Suprapubic skin (tissue), 4 donors: Measurements from ENCODE around the gene CBLC. TPM values are rescaled to one million over a fixed set of nuclear protein-coding genes. Genes with fewer than 3 reads are reported as not detected.

Experiments used
- DNase-seq, 2 donors: peaks; one replicate each; pipeline ENCODE4 v3.0.0-alpha.2; 2019; ENCODE audit warnings: low spot score in 2 of 2
- H3K27ac ChIP-seq: fragments of 200-600 bp; sonication (generic); one replicate; pipeline ENCODE4 v1.5.1; 2019
- H3K27me3 ChIP-seq: fragments of 200-600 bp; sonication (generic); one replicate; pipeline ENCODE4 v1.5.1; 2019
- H3K36me3 ChIP-seq: fragments of 200-600 bp; sonication (generic); one replicate; pipeline ENCODE4 v1.5.1; 2019
- H3K4me1 ChIP-seq: fragments of 200-600 bp; sonication (generic); one replicate; pipeline ENCODE4 v1.5.1; 2019
- H3K4me3 ChIP-seq: fragments of 200-600 bp; sonication (generic); one replicate; pipeline ENCODE4 v1.5.1; 2019; ENCODE audit warnings: mild to moderate bottlenecking
- H3K9me3 ChIP-seq: fragments of 200-600 bp; sonication (generic); one replicate; pipeline ENCODE4 v1.5.1; 2019
- CTCF ChIP-seq, 2 donors: fragments of 200-600 bp in 1 of 2; fragments of 450-650 bp in 1 of 2; sonication (generic) in 1 of 2; IDR thresholded peaks; one replicate each; pipeline ENCODE4 v1.5.1; 2016 to 2019; ENCODE audit warnings: antibody characterized with exemption in 2 of 2, mild to moderate bottlenecking in 1 of 2, moderate library complexity in 1 of 2
- EP300 ChIP-seq: sonication (generic); formaldehyde crosslinking; IDR thresholded peaks from one replicate; pipeline ENCODE4 v1.6.1; 2017; ENCODE audit warnings: antibody characterized with exemption
- POLR2A ChIP-seq, 2 donors: fragments of 450-650 bp; IDR thresholded peaks; one replicate each; pipeline ENCODE4 v1.6.1; 2017; ENCODE audit warnings: antibody characterized with exemption in 2 of 2, mild to moderate bottlenecking in 2 of 2, moderate library complexity in 2 of 2
- POLR2AphosphoS5 ChIP-seq, 3 donors: sonication (generic); formaldehyde crosslinking; IDR thresholded peaks; one replicate each; pipeline ENCODE4 v1.6.1; 2017; ENCODE audit warnings: antibody characterized with exemption in 3 of 3
- WGBS: methylation state at CpG from one replicate; pipeline ENCODE4 v1.1.5; 2018; 5-methylcytosine and 5-hydroxymethylcytosine counted together
- total RNA-seq, 4 donors: library from RNA; depleted of rRNA; stranded (reverse); fragments of >200 nt; gene quantifications; one replicate each; pipeline ENCODE4 v1.1.0, GENCODE V29; 2016

CBLC gene
- total RNA-seq, 4 donors from 2014 or later = 60.4 to 94.4 (median 65.7) TPM

- TF ChIP-seq CTCF (IDR thresholded peaks at IDR 0.05) (no peak), POLR2AphosphoS5 (IDR thresholded peaks at IDR 0.05) (no peak), POLR2A (IDR thresholded peaks at IDR 0.05) (no peak), EP300 (no peak)
- Histone ChIP-seq H3K4me1 (peaks cover 20% of the 10 kb centered on the region), H3K4me3 (no peak overlapping the region), H3K9me3 (no peaks in the 10 kb centered on the region), H3K36me3 (peaks cover 26% of the 10 kb centered on the region), H3K27ac (no peak overlapping the region), H3K27me3 (no peaks in the 10 kb centered on the region)
- DNase-seq = no peak
- 85% methylated on average over 8 of the region's 16 CpGs for WGBS
Observed at GRCh38 chr19:44813841-44814470, 36.3 kb downstream of the CBLC start.

- WGBS = 93% methylated on average over 17 of the region's 17 CpGs
- Histone ChIP-seq H3K4me1 (peaks cover 14% of the 10 kb centered on the region), H3K36me3 (peaks cover 31% of the 10 kb centered on the region), H3K4me3 (no peak overlapping the region), H3K9me3 (no peaks in the 10 kb centered on the region), H3K27me3 (no peaks in the 10 kb centered on the region), H3K27ac (no peak overlapping the region)
- DNase-seq = no peak
- TF ChIP-seq POLR2A (IDR thresholded peaks at IDR 0.05) = no peak
- TF ChIP-seq CTCF (IDR thresholded peaks at IDR 0.05) = no peak
- TF ChIP-seq EP300 = no peak
- no peak for TF ChIP-seq POLR2AphosphoS5 (IDR thresholded peaks at IDR 0.05)
Observed at GRCh38 chr19:44814517-44814916, 36.8 kb downstream of the CBLC start.

GRCh38 chr19:44816301-44816700 lies 38.6 kb downstream of the CBLC start:
- Histone ChIP-seq H3K4me3 (no peak overlapping the region), H3K9me3 (no peaks in the 10 kb centered on the region), H3K36me3 (peaks cover 31% of the 10 kb centered on the region), H3K27me3 (no peaks in the 10 kb centered on the region), H3K27ac (no peak overlapping the region), H3K4me1 (peaks cover 3% of the 10 kb centered on the region)
- 79% methylated on average over 2 of the region's 2 CpGs for WGBS
- TF ChIP-seq POLR2A (IDR thresholded peaks at IDR 0.05) (no peak), CTCF (IDR thresholded peaks at IDR 0.05) (no peak), EP300 (no peak), POLR2AphosphoS5 (IDR thresholded peaks at IDR 0.05) (no peak)
- DNase-seq = no peak

GRCh38 chr19:44817725-44818465 lies 40.2 kb downstream of the CBLC start:
- DNase-seq = no peak
- 92% methylated on average over 6 of the region's 8 CpGs for WGBS
- no peaks in the 10 kb centered on the region for H3K9me3 ChIP-seq
- peaks cover 4% of the 10 kb centered on the region for H3K4me1 ChIP-seq
- no peak overlapping the region for H3K27ac ChIP-seq
- no peaks in the 10 kb centered on the region for H3K27me3 ChIP-seq
- H3K4me3 ChIP-seq = no peak overlapping the region
- peaks cover 31% of the 10 kb centered on the region for H3K36me3 ChIP-seq
- no peak for TF ChIP-seq POLR2AphosphoS5 (IDR thresholded peaks at IDR 0.05)
- no peak for TF ChIP-seq CTCF (IDR thresholded peaks at IDR 0.05)
- no peak for TF ChIP-seq EP300
- TF ChIP-seq POLR2A (IDR thresholded peaks at IDR 0.05) = no peak

- Histone ChIP-seq H3K4me1 (peaks cover 4% of the 10 kb centered on the region), H3K36me3 (peaks cover 25% of the 10 kb centered on the region), H3K27ac (no peak overlapping the region), H3K9me3 (no peaks in the 10 kb centered on the region), H3K4me3 (no peak overlapping the region), H3K27me3 (no peaks in the 10 kb centered on the region)
- TF ChIP-seq POLR2A (IDR thresholded peaks at IDR 0.05) = no peak
- no peak for TF ChIP-seq EP300
- no peak for TF ChIP-seq POLR2AphosphoS5 (IDR thresholded peaks at IDR 0.05)
- TF ChIP-seq CTCF (IDR thresholded peaks at IDR 0.05) = no peak
- 90% methylated on average over 20 of the region's 20 CpGs for WGBS
- no peak for DNase-seq
Observed at GRCh38 chr19:44818466-44819031, 40.9 kb downstream of the CBLC start.
